ENCODE measurements around the gene PLCL2.

PLCL2 gene

DNA sequence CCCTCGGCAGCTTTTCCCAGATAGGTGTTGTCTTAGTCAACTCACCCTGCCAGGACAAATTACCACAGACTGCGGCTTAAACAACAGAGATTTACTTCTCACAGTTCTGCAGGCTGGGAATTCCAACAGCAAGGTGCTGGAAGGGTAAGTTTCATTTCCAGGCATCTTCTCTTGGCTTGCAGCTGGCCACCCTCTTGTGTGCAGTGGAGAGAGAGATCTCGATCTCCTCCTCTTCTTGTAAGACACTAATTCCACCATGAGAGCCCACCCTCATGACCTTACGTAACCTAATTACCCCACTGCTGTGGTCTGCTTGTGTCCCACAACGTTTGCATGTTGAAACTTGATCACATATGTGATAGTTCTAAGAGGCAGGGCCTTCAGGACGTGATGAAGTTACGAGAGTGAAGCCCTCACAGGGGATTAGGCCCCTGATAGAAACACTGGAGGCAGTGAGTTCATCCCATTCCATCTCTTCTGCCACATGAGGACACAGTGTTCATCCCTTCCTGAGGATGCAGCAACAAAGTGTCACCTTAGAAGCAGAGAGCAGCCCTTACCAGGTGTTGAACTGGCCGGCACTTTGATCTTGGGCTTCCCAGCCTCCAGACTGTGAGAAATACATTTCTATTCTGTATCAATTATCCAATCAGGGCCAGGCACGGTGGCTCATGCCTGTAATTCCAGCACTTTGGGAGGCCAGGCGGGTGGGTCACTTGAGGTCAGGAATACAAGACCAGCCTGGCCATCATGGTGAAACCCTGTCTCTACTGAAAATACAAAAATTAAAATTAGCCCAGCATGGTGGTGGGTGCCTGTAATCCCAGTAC, 247.7 kb downstream of the PLCL2 start:
- no peak for DNase-seq

DNA sequence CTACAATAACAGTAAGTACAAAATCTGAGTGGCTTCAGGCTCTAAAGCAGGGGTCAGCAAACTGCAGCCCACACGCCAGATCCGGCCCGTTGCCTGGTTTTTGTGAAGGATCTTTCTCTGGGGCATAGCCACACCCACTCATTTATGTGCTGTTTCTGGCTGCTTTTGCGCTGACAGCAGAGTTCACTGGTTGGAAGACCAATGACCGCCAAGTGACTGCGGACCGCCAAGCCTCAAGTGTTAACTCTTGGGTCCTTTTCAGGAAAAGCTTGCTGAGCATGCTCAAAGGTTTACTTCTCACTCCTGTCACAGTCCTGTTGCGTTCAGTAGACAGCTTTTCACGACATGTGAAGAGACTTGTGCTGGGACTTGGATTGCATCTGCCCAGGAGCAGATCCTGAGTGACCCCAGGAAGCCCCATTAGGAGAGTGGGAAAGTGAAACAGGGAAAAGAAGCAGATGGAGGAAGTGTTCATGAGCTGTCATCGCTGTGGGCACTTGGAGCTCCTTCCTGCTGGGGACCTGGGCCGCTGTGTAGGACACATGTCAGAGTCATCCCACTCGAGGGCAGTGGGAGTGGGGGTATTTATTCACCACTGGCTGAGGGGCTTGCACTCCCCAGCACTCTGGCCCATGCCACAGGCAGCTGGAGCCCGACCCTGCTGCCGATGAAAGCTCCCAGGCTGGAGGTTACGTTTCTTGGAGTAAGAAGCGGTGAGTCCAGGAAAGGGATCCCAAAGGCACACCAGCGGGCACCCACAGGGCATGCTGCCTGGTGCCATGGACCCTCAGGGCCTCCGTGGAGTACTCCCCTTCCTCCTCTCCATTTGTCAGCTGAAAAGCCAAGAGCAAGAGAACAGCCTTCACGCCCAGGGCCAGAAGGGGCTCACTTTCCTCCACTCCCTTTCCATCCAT, 249.1 kb downstream of the PLCL2 start:
- DNase-seq, result no peak

DNA sequence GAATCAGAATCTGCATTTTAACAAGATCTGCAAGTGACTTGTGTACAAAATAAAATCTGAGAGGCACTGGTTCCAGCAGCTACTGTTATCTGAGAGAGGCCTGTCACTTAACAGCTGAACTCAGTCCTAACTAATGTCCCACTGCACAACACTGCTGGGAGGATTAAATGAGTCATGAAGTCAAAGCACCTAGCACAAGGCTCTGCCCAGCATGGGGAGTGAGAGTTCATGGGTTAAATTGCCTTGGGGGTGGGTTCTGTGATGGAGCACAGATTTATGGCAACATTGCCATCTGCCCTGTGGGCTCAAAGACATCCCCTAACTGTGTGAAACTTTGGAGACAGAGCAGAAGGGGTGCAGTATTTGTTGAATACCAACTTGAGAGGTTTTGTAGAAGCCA, 250.9 kb downstream of the PLCL2 start:
- no peak for DNase-seq

DNA sequence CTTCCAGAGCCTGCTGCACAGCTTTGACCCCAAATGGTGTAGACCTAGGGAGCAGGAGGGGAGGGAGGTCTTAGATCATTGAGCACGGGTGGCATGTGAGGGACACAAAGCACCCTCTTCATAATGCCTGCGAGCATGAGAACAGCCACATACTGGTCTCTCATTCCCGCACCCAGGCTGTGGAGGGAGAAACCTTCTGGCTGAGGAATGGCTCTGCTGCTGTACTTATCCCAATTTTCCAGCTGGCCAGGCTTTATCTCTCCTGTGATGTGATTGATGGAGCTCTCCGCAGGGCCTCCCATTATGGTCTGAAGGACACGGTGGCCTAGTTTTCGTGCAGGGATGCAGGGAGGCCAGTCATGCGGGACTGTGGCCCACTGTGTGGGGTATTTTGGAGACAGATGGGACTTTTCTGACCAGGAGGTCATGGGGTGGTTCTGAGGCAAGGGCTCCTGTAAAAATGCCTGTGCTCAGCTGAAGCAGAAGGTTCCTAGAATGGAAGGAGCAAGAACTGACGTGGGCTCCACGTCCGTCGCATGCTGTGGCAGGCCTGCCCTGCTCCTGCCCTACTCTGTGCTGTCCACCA, 251.5 kb downstream of the PLCL2 start:
- no peak for DNase-seq

DNA sequence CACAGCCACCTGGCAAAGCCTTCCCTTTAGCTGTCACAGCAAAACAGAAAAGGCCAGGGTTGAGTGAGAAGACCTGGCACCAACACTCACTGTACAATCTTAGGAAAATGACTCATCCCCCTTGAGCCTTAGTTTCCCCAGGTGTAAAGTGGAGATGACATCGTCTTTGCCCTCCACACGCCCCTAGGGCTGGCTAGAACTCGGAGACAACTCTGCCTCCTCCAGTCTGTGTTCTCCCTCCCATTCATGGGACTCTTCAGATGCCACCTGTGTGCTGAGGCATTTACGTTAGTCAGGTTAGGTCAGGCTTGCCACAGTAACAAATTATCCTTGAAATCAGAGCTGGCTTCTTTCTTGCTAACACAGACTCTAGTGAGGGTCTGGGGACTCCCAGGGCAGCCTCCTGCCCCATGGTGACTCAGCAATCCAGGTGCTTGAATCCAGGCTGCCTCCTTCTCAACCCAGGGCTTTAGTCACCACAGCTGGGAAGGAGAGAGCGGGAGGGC, 252.6 kb downstream of the PLCL2 start:
- no peak for DNase-seq

DNA sequence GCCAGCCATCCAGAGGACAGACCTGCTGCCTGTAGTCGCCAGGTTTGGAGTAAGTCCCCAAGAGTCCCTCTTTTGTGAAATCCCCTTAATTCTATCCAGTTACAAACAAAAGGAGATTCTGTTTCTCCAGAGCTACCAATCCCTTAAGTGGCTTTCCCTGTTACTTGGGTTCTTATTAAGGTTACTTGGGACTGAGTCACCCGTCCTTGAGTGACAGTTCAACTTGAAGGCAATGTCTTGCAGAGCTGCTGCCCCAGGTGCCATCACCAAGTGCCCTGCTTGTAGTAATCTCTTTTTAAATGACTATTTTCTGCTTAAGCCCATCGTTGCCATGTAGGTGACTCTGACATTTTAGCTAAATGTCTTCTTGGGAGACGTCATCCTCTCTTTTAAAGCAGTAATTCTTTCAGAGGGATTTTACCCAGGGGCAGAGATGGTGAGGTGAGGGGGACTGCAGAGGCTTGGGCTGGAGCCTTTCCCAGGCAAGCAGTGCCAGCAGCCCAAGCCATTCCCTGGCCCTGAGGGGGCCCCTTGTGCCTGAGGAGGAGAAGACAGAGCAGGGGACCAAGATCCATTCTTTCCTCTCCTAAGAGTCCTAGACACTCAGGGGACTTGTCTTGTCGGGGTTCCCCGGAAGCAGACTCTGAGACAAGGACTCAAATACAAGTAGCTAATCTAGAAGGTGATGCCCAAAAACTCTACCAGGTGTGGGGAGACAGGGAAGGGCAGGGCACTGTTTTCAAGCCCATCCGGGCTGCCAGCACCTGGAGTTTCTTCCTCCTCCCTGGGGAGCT, 253.7 kb downstream of the PLCL2 start:
- DNase-seq, result no peak

All from CD4-positive, alpha-beta T cell treated with Interleukin-17A for 1 hour (primary cell).